ENCODE measurements around the gene JUP. TPM values are rescaled to one million over a fixed set of nuclear protein-coding genes. Genes with fewer than 3 reads are reported as not detected.

Gene JUP
- polyA plus RNA-seq, 1 of the 3 experiments (the other 2 are of a cell fraction) = 13.0 TPM

DNA sequence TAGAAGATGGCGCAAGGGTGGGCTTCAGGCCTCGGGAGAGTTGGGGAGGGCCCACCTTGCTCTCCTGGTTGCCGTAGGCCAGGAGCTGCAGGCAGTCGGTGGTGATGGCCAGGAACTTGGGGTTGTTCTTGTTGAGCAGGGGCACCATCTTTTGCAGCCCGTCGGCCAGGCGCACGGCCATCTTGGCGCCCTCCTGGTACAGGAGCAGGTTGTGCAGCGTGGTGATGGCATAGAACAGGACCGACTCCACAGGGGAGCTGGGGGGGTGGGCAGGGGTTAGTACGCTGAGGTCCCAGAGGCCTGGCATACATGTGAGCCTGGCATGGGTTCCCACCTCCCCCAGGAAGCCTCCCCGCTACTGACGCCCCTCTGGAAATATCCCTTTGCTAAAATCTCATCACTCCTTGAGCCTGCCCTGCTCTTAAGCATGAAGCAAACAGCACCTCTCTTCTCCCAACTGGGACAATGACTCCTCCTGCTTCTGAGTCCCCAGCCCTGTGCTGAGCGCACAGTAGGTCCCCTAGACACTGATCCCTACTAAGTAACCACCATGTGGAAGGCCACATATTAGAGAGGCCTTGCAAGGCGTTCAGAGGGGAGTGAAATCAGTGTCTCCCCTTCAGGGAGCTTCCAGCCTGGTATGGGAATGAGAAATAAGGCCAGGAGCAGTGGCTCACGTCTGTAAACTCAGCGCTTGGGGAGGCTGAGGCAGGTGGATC is 19.0 kb downstream of the JUP start:
- CTCF ChIA-PET = interaction anchor here (0.8 to 2.3 kb wide), 4 partner anchors 9 to 119 kb away, joined by 3 to 7 read pairs (median 4); no protein-coding TSS in a partner anchor
- H3K9ac ChIP-seq = no peak overlapping the region
- peaks cover 0 to 6% of the 10 kb centered on the region in 2 experiments; a peak in 1 of 4 replicates for H3K4me1 ChIP-seq (ENCODE audit: control insufficient read depth in 1 of 2, insufficient read depth in 2 of 2, low read depth in 1 of 2, low read length in 1 of 2)
- H3K9me3 ChIP-seq = no peaks in the 10 kb centered on the region
- H3F3A ChIP-seq (replicated peaks; ENCODE audit: insufficient read depth) = peaks cover 3% of the 10 kb centered on the region
- 93% methylated on average over 11 of the region's 18 CpGs for WGBS (ENCODE audit: low lambda C conversion rate)
- no peak overlapping the region for H3K4me2 ChIP-seq
- peaks cover 0 to 11% of the 10 kb centered on the region in 2 experiments for H3K36me3 ChIP-seq (replicated peaks in 1 of 2; ENCODE audit: control insufficient read depth in 1 of 2, insufficient read depth in 2 of 2, low read length in 1 of 2)
- TF ChIP-seq, protein P1, sequence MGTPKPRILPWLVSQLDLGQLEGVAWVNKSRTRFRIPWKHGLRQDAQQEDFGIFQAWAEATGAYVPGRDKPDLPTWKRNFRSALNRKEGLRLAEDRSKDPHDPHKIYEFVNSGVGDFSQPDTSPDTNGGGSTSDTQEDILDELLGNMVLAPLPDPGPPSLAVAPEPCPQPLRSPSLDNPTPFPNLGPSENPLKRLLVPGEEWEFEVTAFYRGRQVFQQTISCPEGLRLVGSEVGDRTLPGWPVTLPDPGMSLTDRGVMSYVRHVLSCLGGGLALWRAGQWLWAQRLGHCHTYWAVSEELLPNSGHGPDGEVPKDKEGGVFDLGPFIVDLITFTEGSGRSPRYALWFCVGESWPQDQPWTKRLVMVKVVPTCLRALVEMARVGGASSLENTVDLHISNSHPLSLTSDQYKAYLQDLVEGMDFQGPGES (IDR thresholded peaks at IDR 0.05; ENCODE audit: low read depth, low read length) = no peak
- POLR2A ChIA-PET = interaction anchor here (0.6 kb wide), 1 partner anchor 78 kb away, joined by 3 read pairs; no protein-coding TSS in a partner anchor
- no peak overlapping the region for H3K4me3 ChIP-seq (ENCODE audit: low read depth in 2 of 2, low read length in 1 of 2)
- H3K79me2 ChIP-seq (ENCODE audit: insufficient read depth) = no peaks in the 10 kb centered on the region
- no peaks in the 10 kb centered on the region for H3K27me3 ChIP-seq (ENCODE audit: insufficient read depth)
- H2AFZ ChIP-seq (ENCODE audit: low read depth) = no peak overlapping the region
- DNase-seq = peak; percentile 12
- H3K27ac ChIP-seq (ENCODE audit: low read depth in 2 of 2, low read length in 1 of 2) = no peak overlapping the region
- H4K20me1 ChIP-seq (ENCODE audit: insufficient read depth) = no peaks in the 10 kb centered on the region
- no peaks in the 10 kb centered on the region for H3K9me2 ChIP-seq

DNA sequence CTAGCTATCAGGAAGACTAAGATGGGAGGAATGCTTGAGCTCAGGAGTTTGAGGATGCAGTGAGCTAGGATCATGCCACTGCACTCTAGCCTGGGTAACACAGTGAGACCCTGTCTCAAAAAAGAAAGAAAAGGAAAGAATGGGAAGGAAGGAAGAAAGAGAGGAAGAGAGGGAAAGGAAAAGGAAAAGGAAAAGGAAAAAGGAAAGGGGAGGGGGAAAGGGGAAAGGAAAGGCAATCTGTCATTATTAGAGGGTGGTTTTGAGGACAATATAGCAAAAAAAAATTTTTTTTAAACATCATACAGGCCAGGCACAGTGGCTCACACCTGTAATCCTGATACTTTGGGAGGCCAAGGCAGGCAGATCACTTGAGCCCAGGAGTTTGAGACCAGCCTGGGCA is 20.4 kb downstream of the JUP start:
- Histone ChIP-seq H3K4me3 (ENCODE audit: low read depth in 2 of 2, low read length in 1 of 2) (no peak overlapping the region), H4K20me1 (ENCODE audit: insufficient read depth) (no peaks in the 10 kb centered on the region), H3K9ac (no peak overlapping the region), H3F3A (replicated peaks; ENCODE audit: insufficient read depth) (peaks cover 3% of the 10 kb centered on the region), H3K9me2 (no peaks in the 10 kb centered on the region), H3K9me3 (no peaks in the 10 kb centered on the region), H3K27ac (ENCODE audit: low read depth in 2 of 2, low read length in 1 of 2) (no peak overlapping the region), H3K4me2 (no peak overlapping the region), H3K27me3 (ENCODE audit: insufficient read depth) (no peaks in the 10 kb centered on the region), H3K36me3 (replicated peaks in 1 of 2; ENCODE audit: control insufficient read depth in 1 of 2, insufficient read depth in 2 of 2, low read length in 1 of 2) (peaks cover 0 to 12% of the 10 kb centered on the region in 2 experiments), H3K79me2 (ENCODE audit: insufficient read depth) (no peaks in the 10 kb centered on the region), H2AFZ (ENCODE audit: low read depth) (no peak overlapping the region), H3K4me1 (ENCODE audit: control insufficient read depth in 1 of 2, insufficient read depth in 2 of 2, low read depth in 1 of 2, low read length in 1 of 2) (peaks cover 0 to 5% of the 10 kb centered on the region in 2 experiments; a peak in 1 of 4 replicates)
- no peak for DNase-seq
- TF ChIP-seq EP300 (IDR thresholded peaks at IDR 0.05; ENCODE audit: borderline replicate concordance in 1 of 2, low read depth in 1 of 2, low read length in 1 of 2) (no peak), SMC3 (IDR thresholded peaks at IDR 0.05; ENCODE audit: low read depth, low read length) (no peak), ELF1 (IDR thresholded peaks at IDR 0.05) (no peak), MXI1 (IDR thresholded peaks at IDR 0.05; ENCODE audit: low read depth, low read length) (no peak), CHD2 (IDR thresholded peaks at IDR 0.05; ENCODE audit: low read length, partially characterized antibody) (no peak), YY1 (IDR thresholded peaks at IDR 0.05; ENCODE audit: low read depth) (no peak), FOXJ3 (CRISPR knock-in tag; IDR thresholded peaks at IDR 0.05) (no peak), SIN3A (IDR thresholded peaks at IDR 0.05; ENCODE audit: borderline replicate concordance, low read depth, low read length) (no peak), FOSL2 (IDR thresholded peaks at IDR 0.05; ENCODE audit: borderline replicate concordance, low read depth) (no peak)
- TF ChIP-seq, protein P2, sequence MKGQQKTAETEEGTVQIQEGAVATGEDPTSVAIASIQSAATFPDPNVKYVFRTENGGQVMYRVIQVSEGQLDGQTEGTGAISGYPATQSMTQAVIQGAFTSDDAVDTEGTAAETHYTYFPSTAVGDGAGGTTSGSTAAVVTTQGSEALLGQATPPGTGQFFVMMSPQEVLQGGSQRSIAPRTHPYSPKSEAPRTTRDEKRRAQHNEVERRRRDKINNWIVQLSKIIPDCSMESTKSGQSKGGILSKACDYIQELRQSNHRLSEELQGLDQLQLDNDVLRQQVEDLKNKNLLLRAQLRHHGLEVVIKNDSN (IDR thresholded peaks at IDR 0.05; ENCODE audit: borderline replicate concordance, low read depth) = no peak
- POLR2A ChIA-PET = no interaction called here
- CTCF ChIA-PET = interaction anchor here (0.8 kb wide), 1 partner anchor 36 kb away, joined by 4 read pairs; no protein-coding TSS in a partner anchor
